ENCODE data around the gene ATG2B. TPM values are rescaled to one million over a fixed set of nuclear protein-coding genes. Genes with fewer than 3 reads are reported as not detected.

Gene ATG2B
- total and polyA plus RNA-seq, 10 of the 15 experiments (the other 5 are each of a cell fraction or from before 2014, with no cell fraction given) = 0.84 to 15.4 (median 9.9) TPM

DNA sequence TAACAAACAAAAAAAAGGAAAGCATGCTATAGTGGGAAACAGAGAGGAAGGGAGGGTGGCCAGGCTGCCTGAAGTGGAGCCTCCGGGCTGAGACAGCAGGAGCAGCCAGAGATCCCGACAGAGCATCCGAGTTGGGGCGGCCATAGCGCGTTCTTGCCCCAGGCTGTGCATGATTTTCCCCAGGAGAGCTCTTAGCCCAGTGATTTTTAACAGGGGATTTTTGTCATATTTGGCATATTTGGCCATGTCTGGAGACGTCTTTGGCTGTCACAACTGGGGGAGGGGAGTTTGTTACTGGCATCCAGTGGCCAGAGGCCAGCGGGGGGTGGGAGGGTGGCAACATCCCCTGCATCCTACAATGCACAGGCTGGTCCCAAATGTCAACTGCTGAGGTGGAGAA lies 83.6 kb downstream of the ATG2B start:
- H3K9me3 ChIP-seq (replicated peaks; ENCODE audit: control insufficient read depth, insufficient read depth, low read length) = no peaks in the 10 kb centered on the region; the same call in 2 of the 3 replicates
- in situ Hi-C loops (cut with MboI) = loop anchor here (5.0 kb wide), 1 partner anchor 182 kb away; no protein-coding TSS in a partner anchor
- no peak for TF ChIP-seq RAD51 (IDR thresholded peaks at IDR 0.05)
- TF ChIP-seq BHLHE40 (IDR thresholded peaks at IDR 0.05; ENCODE audit: borderline replicate concordance in 1 of 2, low read depth in 2 of 2, low read length in 1 of 2) = no peak
- no peak for TF ChIP-seq ZNF207 (IDR thresholded peaks at IDR 0.05; ENCODE audit: borderline replicate concordance)
- TF ChIP-seq SMAD5 (IDR thresholded peaks at IDR 0.05; ENCODE audit: low read depth) = no peak
- no peak for TF ChIP-seq SMAD1 (IDR thresholded peaks at IDR 0.05; ENCODE audit: low read depth, partially characterized antibody)
- TF ChIP-seq, protein P1, sequence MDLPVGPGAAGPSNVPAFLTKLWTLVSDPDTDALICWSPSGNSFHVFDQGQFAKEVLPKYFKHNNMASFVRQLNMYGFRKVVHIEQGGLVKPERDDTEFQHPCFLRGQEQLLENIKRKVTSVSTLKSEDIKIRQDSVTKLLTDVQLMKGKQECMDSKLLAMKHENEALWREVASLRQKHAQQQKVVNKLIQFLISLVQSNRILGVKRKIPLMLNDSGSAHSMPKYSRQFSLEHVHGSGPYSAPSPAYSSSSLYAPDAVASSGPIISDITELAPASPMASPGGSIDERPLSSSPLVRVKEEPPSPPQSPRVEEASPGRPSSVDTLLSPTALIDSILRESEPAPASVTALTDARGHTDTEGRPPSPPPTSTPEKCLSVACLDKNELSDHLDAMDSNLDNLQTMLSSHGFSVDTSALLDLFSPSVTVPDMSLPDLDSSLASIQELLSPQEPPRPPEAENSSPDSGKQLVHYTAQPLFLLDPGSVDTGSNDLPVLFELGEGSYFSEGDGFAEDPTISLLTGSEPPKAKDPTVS (IDR thresholded peaks at IDR 0.05; ENCODE audit: low read depth, low read length) = no peak
- TF ChIP-seq, protein P2, sequence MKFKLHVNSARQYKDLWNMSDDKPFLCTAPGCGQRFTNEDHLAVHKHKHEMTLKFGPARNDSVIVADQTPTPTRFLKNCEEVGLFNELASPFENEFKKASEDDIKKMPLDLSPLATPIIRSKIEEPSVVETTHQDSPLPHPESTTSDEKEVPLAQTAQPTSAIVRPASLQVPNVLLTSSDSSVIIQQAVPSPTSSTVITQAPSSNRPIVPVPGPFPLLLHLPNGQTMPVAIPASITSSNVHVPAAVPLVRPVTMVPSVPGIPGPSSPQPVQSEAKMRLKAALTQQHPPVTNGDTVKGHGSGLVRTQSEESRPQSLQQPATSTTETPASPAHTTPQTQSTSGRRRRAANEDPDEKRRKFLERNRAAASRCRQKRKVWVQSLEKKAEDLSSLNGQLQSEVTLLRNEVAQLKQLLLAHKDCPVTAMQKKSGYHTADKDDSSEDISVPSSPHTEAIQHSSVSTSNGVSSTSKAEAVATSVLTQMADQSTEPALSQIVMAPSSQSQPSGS (IDR thresholded peaks at IDR 0.05; ENCODE audit: low read length) = no peak
- TF ChIP-seq HDGF (IDR thresholded peaks at IDR 0.05) = no peak
- TF ChIP-seq, protein P3, sequence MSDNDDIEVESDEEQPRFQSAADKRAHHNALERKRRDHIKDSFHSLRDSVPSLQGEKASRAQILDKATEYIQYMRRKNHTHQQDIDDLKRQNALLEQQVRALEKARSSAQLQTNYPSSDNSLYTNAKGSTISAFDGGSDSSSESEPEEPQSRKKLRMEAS (IDR thresholded peaks at IDR 0.05; ENCODE audit: low read depth, low read length) = no peak
- TF ChIP-seq CHD2 (IDR thresholded peaks at IDR 0.05; ENCODE audit: borderline replicate concordance, low read depth, low read length) = no peak
- H2AFZ ChIP-seq (ENCODE audit: control insufficient read depth, low read depth, low read length) = no peak overlapping the region
- ChIA-PET POLR2A (no interaction called here), CTCF (no interaction called here), SMC1A (ENCODE audit: uncharacterized antibody, unreplicated experiment) (no interaction called here), RAD21 (ENCODE audit: unreplicated experiment) (no interaction called here)
- no peaks in the 10 kb centered on the region for H3K4me1 ChIP-seq (ENCODE audit: control insufficient read depth, insufficient read depth, low read length)
- intact Hi-C loops (cut with micrococcal nuclease; ENCODE audit: unreplicated experiment) = loop anchor here (5.0 kb wide), 2 partner anchors 222 to 717 kb away; no protein-coding TSS in a partner anchor
- peaks cover 0 to 8% of the 10 kb centered on the region in 2 experiments; a peak in 1 of 4 replicates for H3K36me3 ChIP-seq (ENCODE audit: control insufficient read depth in 2 of 2, insufficient read depth in 2 of 2, low read length in 1 of 2)
- H4K20me1 ChIP-seq (ENCODE audit: control insufficient read depth, insufficient read depth) = no peaks in the 10 kb centered on the region
- no peak overlapping the region for H3K4me3 ChIP-seq
- H3K4me2 ChIP-seq (ENCODE audit: control insufficient read depth, insufficient read depth) = no peak overlapping the region
- ATAC-seq (no peak), DNase-seq (ENCODE audit: low read depth, low spot score) (no peak), FAIRE-seq (no peak)
- H3K9ac ChIP-seq (ENCODE audit: control insufficient read depth, insufficient read depth, low read length) = no peak overlapping the region
- BruUV-seq (replicated peaks) = no TSS peak
- no peaks in the 10 kb centered on the region for H3K79me2 ChIP-seq (ENCODE audit: control insufficient read depth, insufficient read depth, low read length)
- no peak overlapping the region for H3K27ac ChIP-seq (ENCODE audit: control insufficient read depth, insufficient read depth)
- whole genome bisulfite sequencing (ENCODE audit: insufficient coverage, insufficient replicate concordance, low lambda C conversion rate, missing lambda C conversion rate) = 73% methylated on average over 8 of the region's 8 CpGs
- no peaks in the 10 kb centered on the region for H3K27me3 ChIP-seq (replicated peaks in 1 of 2; ENCODE audit: control insufficient read depth in 2 of 2, insufficient read depth in 2 of 2, low read length in 1 of 2)
